Effector CD4-positive, alpha-beta T cell (primary cell): ENCODE data around the gene OSTC.

Source experiments
- DNase-seq: peaks from one replicate; pipeline ENCODE4 v3.0.0-alpha.2; 2020
- total RNA-seq: gene quantifications from one replicate; lab custom pipeline; 2026; lab: John Stamatoyannopoulos, UW

OSTC gene
- 12.4 reads per million, percentile 36 among the genes with 10 or more reads in this experiment for total RNA-seq

DNA sequence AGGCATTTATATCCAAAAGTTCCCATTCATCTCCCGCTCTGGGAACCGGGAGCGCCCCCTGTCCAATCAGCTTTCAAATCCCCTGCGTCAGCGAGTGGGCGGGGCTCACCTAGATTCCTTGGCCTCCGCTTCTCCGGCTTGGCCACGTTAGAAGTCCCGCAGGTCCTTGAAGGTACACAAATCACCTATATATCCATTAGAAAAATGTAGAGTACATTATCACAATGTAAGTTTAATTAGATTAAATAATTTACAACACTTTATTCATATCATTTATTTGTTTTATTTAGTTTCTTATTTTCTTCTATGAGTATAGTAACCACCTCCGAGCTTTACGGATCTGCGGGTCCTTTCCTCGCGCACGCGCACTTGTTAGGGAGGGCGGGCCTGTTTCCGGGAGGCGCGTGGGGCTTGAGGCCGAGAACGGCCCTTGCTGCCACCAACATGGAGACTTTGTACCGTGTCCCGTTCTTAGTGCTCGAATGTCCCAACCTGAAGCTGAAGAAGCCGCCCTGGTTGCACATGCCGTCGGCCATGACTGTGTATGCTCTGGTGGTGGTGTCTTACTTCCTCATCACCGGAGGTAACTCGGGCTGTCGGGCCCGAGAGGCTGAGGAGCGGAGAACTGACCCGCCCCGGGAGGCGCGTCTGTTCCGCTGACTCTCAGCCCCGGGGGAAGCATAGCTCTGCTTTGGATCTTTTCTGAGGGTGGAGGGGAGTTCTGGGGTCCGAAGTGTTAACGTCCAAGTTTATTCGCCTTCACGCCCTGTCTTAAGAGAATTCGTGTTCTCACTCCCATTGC, at the start of gene OSTC:
Gene OSTC (plus strand): TSS at position 388 of the 802 bp plus-strand sequence. CDS start 57 bp downstream, at position 445.
- DNase-seq: peak; percentile 91

DNA sequence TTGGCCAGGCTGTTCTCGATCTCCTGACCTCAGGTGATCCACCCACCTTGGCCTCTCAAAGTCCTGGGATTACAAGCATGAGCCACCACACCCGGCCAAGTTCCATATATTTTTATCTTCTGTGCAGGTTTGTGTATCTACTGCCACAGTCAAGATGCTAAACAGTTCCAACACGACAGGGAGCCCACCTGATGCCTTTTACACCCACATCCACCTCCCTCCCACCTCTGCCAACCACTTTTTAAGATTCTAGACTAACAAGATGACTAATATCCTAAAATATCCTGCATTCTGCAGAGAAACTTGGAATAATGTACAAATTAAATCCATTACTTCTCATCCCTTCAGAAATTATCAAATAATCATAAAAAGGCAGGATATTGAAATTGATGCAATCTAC, 49.3 kb upstream of the OSTC start:
- no peak for DNase-seq

DNA sequence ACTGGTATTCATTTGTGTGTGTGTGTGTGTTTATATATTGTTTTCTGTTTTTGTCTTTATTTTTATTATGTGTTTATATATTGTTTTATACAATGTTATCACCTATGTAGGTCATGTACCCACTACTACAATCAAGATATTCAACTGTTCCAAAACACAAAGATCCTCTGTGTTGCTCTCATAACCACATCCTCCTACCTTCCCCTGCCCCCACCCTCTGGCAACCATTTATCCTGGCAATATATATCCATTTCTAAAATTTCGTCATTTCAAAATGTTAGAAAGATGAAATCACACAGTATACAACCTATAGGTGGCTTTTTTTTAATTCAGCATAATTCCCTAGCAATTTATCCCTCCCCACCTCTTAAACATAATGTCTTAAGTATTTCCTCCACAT, 48.9 kb upstream of the OSTC start:
- no peak for DNase-seq

DNA sequence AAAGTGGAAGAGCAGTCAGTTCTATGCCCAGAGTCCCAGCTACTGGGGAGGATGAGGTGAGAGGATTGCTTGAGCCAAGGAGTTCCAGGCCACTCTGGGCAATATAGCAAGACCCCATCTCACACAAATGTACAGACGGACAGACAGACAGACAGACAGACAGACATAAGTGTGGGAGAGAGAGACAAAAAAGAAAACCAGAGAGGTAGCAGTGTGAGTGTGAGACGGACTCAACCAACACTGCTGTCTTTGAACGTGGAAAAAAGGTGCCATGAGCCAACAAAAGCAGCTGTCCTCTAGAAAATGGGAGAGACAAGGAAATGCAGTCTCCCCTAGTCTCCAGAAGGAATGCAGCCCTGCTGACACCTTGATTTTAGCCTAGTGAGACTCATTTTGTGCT, 48.2 kb upstream of the OSTC start:
- no peak for DNase-seq

DNA sequence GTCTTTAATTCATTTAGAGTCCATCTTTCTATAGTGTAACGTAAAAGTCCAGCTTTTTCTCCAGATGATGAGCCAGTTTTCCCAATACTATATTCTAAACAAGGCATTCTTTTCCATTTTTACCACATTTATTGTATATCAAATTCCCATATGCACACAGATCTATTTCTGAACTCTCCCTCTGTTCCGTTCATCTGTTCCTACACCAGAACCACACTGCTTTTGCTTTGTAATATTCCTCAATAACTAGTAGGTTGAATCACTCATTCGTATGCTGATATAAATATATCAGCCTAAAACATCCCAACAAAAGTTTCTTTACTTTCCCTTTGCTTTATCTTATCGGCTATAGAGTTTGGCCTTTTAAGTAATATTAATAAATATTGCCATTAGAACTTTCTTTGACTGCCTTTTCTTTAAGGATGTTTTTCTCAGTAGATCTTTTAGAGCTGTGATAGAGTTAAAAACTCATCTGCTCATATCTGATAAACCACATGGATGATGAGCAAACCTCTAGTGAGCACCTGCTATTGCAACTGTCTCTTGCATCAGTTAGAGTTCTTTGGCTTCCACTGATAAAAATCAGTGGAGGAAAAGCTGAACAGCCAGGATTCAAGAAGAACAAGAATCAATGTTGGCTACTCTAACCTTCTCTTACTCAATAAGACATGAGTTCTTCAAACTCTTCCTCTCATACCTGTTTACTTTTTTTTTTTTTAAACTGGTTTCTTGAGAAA, 43.2 kb upstream of the OSTC start:
- no peak for DNase-seq

DNA sequence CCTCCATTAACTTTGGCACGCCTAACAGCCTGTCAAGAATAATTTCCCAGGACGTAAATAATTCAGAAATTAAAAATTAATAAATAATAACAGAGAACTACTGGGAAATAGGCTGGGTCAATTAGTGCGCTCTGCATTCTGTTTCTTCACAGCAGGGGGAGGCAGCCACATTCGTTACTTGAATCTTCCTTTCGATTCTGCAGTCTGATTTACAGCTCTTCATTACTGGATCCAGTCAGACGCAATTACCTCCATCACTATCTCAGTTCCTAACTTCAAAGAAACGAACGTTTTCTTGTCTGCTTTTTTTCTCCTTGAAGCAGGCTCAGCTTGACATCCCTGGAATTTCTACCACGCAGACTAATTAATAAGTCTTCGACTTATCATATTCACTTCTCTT, 39.0 kb upstream of the OSTC start:
- DNase-seq: no peak

DNA sequence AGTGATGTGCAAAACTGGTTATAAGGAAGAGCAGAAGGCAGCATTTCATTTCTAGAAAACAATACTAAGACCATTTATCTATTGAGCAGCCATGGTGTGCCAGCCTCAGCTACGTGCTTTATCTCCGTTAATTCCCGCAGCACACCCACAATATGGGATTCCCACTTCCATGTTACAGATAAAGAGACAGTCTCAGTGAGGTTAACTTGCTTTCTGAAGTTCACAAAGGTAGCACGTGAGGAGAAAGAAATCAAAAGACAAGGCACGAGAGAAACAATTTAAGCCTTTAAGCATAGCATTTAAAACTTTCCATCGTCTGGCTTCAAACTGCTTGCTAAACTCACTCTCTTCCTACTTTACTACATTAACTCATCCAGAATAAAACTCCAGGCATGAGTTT, 38.0 kb upstream of the OSTC start:
- no peak for DNase-seq

DNA sequence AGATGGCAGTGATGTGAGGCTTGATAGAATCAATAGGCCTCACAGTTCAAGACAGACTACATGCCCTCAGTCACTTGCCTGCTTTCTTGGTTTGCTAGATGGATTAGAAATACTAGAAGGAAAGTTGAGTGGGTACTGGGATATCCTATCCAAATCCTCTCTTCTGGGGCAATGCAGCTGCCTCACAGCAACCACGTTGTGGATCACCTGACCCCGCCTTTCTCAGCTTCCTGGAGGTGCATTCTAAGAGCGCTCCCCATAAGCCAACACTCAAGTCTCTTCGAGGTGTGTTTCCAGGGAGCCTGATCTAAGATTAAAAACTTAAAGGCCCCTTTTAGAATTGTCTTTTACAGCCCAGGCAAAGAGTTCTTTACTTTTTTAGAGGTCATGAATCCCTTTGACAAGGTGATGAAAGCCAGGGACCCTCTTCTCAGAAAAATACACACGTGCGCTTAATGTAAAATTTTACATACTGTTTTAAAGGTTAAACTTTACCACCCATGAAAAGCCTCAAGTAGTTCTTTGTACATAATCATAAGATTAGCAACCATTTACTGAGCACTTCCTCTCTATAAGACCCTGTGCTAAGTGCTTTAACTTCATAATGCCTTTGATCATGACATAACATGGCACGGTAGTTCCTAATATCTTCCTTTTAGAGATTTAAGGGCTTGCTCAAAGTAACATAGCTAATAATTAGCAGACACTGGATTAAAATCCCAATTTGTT, 30.9 kb upstream of the OSTC start:
- peak; percentile 17 for DNase-seq

DNA sequence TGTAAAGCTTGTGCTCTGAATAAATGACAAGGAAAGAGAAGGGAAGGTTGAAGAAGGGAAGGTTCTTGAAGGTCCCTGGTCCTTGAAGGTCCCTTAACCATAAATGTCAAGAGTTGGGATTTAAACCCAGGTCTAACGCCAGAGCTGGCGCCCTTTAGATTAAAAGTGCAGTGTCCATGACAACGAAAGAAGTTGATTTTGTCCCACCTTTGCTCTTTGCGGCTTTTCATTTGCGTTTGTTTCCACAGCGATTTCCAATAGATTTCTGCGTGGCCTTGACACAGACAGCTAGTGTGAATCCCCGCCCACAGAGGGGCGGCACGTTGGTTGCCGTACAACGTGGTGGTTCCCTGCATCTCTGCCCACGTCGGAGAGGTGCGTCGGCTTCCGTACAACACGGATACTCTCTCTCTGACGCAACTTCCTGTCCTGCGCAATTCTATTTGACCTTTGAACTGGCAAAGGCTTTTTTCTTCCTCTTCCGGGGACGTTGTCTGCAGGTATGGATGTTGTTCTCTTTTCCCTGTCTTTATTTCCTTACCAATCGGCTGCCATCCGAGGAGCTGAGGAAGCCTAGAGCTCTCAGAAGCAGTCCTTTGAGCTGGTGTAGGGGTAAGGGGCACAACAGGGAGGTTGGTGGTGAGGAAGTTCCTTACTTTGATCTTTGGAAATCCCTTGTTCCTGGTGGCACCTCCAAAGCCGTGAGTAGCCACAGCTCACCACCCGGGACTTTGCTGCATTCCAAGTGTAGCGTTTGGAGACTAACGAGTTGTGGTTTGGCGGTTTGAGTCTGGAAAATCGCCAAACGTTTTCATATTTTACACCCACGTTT, 30.1 kb upstream of the OSTC start, which contains the start of gene RPL34:
Gene RPL34 (plus strand): TSS at position 476 of the 832 bp plus-strand sequence. CDS start 1,384 bp downstream, outside the sequence.
- DNase-seq: peak; percentile 98

DNA sequence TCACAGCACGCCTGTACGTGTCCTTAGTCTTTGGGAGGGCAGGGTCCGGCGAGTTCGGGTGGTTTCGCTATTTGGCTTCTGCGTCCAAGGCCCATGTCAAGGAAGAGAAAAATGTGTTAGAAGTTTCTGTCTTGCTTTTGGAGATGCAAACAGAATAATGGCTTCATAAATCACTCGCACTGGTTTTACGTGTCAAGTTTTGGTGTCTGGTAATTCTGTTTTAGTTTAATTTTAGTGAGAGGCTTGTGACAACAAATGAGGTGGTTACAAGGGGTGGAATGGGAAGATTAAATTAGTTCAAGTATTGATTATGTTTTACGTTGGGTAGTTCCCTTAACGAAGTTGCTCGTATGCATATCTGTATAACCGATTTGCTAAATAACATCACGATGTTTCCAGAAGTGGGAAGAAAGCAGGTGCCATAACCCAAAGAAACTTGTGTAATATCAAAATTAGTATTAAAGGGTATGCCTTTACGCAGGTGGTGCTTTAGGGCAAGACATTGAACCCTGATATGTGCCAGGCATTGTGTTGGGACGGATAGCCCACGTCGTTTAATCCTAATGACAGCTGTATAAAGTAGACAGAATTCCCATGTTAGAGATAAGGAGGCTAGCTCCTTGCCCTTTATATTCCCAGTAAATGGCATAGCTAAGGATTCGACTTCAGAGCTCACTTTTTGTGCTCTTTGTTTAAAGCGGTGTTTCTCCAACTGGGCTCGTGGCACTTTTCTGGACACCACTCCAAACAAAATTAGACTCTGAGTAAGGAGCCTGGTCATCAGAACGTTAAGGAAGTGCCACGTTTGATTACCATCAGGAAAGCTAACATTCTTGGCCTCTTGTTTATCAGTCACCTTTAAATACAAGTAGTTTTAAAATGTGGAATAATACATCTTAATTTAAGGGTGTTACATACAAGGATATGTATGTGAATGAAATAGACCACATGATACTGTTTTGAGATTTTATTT, 29.2 kb upstream of the OSTC start:
- DNase-seq: no peak

DNA sequence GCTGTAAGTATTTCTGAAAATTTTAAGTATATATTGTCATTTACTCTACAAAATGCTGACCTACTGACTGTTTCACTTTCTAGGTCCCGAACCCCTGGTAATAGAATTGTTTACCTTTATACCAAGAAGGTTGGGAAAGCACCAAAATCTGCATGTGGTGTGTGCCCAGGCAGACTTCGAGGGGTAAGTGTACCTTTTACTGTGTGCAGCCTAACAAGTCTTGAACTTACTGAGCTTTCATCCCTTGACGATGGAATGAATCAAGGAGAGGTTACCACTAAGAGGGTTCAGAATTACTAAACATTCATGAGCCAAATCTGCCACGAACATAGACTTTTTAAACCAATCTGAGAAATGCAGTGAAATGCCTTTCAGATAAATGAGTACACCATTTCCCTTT, 28.4 kb upstream of the OSTC start:
- no peak for DNase-seq

DNA sequence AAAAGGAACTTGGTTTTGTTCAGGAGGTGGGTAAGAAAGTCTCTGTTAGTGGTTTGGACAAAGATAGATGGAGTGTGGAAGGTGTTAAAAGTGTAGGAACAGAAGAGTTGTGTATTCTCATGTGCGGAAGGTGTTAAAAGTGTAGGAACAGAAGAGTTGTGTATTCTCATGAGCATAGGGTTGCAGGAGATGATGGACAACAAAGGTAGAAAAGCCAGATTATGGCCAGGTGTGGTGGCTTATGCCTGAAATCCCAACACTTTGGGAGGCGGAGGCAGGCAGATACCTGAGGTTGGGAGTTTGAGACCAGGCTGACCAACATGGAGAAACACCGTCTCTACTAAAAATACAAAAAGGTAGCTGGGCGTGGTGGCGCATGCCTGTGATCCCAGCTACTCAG, 27.6 kb upstream of the OSTC start:
- DNase-seq: no peak

DNA sequence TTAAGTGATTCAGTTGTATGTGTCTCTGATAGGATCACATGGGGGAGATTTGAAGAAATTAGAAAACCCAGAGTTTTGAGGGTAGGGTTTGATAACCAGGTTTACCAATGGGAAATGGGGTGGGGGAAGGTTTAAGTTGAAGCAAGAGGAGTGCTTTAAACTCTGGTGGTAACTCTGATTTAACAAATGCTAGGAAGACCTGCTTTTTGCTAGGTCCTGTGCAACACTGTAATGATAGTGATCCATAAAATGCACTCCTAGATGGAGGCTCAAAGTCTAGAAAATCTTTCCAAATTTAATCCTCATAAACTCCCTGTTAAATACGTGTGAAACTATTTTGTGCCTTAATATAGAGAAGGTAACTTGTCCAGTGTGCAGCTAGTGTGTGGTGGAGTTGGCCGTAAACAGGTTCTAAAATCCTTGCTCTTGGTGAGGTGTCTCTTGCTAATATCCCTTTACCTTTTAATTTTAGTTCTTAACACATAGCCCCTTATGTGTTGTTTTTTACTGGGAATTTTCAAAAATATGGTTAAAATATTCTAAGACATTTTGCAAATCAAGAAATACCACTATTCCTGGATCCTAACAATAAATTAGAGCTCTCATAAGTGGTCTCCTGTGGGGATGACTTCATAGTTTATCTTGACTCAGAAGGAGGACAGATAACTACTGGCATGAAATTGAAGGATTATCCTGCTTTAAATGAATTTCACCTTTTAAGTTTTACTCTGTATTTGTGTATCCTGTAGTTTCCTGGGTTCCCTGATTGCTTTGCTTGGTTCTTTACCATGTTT, 25.9 kb upstream of the OSTC start:
- no peak for DNase-seq

DNA sequence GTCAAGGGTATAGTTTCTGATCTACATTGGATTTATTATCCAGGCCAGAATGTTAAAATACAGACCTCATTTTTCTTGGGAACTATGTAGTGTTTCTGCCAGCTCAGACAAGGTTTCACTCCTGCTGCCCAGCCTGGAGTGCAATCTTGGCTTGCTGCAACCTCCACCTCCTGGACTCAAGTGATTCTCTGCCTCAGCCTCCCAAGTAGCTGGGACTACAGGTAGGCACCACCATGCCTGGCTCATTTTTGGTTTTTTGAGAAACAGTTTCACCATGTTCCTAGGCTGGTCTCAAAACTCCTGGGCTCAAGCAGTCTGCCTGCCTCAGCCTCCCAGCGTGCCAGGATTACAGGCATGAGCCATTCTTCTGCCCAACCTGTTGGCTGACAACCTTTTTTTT, 24.3 kb upstream of the OSTC start:
- no peak for DNase-seq

DNA sequence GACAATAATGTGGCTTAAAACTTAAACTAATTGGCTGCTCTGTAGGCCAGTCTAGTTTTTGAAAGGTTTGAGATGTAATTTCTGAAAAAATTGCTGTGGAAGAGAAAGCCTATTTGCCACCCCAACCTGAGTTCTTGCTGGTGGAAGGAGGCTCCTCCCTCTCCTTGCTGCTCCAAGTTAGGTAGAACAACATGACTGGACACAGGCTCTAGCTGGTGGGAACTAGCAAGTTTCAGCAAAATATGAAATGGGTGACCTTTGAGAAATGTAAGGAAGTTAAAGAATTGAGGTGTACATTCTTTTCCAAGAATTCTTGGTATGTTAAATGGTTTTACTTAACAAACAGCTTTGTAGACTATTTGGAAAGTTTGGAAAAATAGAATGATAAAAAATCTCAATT, 22.0 kb upstream of the OSTC start:
- DNase-seq: no peak

DNA sequence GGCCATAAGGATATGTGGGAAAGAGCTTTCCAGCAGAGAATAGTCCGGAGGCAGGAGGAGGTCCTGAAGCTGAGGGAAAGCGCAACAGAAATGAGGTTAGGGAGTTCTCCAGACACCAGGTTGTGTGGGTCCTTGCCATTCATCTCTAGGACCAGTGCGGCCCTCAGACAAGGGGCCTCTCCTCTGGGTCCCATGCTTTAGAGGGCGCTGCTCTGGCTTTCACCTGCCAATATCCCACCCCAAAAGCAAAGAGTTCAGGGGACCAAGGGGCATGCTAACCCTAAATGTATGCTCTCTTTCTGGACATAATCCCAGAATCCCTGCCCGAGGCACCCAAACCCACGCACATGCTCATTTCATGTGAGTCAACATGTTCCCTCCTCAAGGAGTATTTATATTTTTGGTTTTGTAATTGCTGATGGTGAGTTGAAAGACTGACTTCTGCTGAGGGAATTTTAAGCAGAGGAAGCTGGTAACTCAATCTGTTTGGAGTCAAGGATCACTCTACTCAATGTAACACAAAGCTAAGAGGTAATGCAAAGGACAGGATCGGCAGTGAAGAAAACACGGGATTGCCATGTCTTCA, 15.2 kb upstream of the OSTC start:
- DNase-seq: no peak

DNA sequence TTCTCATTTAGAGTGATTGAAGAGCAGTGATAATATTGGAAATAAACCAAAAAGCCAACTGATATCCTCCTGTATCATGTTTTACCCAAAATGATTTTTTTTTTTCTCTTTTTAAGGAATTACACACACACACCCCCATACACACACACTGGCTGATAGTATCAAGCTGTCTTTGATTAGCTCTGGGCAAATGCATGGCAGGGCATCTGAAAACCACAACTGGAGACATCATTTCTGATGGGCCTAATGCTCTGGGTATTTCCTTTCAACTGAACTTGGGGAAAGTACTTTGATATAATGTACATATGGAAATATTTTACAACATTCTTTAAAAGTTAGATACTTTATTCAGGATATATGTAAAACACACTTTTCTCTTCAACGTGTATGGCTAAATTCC, 14.2 kb upstream of the OSTC start:
- no peak for DNase-seq

DNA sequence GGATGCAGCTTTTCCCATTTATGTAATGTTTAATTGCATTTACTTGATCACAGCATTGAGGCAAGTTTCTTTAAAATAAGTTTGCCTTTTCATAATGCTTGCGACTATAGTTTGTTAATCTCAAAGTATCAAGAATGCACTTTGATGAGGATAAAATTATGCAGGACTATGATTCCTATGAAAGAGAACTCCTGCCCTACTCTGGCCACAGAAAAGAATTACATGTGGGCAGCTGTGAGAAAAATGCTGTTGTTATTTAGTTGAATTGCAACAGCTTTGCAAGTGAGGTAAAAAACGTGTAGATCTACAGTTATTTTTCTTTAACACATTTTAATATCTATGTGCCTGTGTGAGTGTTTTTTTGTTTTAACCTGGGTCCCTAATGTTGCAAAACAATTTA, 12.5 kb upstream of the OSTC start:
- no peak for DNase-seq

DNA sequence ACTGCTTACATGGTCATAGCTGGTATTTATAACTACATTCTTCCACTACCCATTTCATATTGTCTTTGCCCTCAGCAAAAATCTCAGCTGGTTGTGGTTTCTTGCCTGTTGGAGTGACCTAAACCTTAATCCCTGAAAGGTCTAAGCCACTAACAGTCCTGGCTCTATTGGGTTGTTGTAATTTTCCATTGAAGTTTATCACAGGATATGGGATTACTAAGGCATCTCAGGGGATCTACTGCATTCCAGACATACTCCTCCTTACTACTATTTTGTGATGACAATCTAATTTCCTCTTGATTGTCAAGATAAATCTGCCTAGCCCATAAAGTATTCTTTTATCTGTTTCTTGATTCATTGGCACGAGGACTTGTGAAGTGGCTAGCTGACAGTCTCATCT, 6.2 kb upstream of the OSTC start:
- no peak for DNase-seq

DNA sequence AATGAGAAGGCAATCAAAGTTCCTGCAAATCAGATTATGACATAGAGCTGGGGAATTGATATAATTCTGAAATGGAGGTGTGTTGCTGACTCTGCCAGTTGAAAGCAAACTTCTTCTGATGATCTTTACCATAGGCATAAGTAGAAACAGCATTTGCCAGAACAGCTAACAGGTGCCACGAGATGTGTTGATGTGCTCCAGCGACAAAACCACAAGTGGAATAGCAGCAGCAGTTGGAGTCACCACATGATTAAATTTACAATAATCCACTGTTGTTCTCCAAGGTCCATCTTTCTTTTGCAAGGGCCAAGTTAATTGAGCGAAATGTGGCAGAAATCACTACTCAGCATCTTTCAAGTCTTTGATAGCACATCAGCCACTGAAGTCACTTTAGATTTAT, 3.7 kb upstream of the OSTC start:
- no peak for DNase-seq
